NK-92 (cell line): ENCODE data around the gene GRM5.

Experiments
- DNase-seq: peaks from one replicate; lab custom pipeline; 2025; ENCODE audit not compliant: unreplicated experiment; lab: John Stamatoyannopoulos, UW

Gene GRM5

GRCh38 chr11:88620568-88621130 is 445.1 kb downstream of the GRM5 start:
- DNase-seq, result no peak

DNA sequence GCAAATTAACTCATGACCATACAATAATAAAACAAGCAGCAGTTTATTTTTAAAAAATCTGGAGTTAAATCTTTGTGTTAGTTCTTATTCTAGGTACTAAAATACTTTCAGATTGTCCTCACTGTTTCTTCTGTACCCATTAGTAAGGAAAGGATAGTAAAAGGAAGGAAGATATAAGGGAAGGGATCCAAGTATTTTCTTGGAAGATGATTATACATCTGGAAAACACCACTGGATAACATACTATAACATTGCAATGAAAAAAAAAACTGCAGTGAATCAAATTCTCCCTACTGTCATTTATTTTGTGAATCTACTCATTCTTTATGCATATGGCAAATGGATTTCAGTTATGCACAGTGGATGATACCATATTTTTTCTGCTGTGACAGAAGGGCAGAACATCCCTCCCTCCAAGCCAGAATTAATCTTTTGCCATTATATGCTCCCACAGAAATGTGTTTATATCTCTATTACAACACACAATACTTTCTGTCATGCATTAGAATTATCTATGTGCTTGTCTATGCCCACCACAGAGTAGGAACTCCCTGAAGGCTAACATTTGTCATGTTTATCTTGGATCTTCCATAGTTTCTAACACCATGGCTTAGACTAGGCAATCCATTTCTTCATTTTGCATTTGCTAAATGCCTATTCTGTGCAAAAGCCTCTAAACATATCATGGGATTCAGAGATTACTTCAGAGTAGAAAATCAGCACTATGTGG is 446.0 kb downstream of the GRM5 start:
- DNase-seq, result no peak

DNA sequence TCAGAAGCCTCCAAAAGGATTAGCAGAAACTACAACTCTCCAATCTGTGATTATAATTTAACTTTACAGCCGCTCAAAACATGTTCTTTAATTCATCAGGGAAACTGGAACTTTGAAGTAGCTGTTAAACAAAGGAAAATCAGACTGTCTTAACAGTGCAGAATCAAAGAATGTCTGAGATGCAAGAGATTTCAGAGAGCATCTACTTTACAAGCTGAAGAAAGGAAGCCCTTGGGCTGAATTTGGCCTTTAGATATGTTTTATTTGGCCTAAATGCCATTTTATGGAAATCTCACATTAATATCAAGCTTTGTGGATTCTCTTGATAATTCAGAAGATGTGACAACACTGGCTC is 446.7 kb downstream of the GRM5 start:
- DNase-seq, result no peak

DNA sequence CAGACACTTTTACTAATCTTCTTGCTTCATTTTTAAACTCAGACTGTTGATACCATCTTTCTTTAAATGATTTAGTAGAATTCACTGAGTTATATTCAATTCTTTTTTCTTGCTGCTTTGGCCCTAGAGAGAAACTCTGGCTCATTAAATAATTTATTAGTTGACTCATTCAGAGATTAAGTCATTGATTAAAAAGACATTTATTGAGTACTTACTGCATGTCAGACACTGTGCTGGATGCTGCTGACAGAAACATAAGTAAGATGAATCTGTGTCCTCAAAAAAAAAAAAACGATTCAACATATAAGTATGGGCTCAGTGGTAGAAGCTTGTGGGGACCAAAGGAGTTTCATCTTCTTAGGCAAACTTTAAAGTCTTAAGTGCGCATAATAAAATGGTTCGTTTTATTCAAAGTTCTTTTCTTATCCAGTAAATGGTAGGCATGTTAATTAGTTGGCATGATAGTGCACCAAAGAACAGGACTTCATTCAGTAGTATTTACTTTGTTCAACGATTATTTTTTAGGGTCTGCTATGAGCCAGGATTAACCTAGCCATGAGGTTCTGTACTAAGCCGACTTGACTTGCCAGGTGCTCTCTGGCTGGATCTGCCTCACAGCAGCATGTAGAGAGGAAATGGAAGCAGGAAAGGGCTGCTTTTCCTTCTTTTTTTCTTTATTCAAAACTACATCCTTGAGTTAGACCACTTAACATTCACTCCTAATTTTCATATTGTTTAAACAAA is 447.3 kb downstream of the GRM5 start:
- DNase-seq, result no peak

DNA sequence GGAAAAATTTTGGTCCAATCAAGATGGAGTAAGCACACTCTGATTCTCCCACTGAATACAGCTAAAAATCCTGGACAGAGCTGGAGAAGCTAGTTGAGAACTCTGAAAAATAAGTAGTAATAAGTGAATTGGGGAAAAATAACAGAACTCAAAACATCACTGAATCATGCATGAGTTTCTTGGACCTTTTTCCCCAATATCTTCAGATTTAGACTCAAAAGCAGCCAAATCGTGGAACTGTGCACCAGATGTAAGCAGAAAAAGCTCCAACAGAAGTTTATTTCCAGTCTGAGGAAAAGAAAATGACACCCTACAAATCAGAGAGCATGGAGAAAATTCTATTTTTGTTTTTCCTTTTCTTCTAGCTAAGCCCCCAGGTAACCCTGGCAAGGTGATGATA is 448.6 kb downstream of the GRM5 start:
- no peak for DNase-seq

GRCh38 chr11:88604260-88604659 is 461.5 kb downstream of the GRM5 start:
- DNase-seq, result no peak

DNA sequence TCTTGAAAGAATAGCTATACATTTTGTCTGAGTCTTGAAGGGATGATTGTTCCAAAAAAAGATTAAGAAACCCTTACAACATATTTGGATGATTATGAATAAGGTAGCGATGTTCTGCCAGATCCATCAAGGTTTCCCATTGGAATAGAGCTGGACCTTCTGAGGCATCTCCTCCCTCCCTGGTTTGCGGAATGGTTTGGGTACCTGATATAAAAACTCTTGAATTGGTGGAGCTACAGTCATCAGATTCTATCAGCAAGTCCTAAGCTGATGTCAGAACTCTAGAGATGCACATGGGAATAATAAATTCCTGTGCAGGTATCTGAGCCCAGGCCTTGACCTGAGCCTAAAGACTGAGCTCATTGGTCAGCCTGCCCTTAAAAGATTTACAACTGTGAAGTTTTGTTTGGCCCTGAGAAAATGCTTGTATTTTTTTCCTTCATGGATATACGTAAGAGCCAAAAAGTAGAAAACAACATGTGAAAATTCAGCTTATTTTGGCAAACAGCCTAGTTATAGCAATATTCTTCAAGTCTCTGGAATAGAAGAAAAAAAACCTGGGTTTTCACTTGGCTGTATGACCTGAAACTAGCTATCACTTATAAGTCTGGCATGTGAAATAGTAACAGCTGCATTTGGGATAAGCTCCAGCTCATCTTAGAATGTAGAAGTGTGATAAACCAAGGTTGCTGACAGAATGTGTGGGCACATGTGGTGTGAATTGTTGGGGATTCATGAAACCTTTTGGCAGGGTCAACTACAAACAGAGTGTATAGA is 462.5 kb downstream of the GRM5 start:
- DNase-seq, result no peak

DNA sequence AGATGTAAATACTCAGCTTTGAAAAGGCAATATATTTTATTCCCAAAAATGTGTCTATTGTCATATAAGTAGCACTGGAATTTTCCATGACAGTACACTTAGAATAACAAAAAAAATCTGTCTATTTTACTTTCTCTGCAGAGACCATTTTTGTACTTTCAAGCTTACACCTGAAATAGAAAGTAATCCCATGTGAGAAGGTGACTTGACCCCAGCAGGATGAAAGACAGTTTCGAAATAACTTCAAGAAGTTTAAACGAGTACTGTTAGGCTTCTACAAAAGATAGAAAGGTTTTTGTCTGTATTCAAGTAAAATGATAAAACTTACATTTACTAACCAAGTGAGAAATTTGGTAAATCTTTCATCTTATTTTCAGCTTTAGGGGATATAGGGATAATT is 468.4 kb downstream of the GRM5 start:
- DNase-seq, result no peak

DNA sequence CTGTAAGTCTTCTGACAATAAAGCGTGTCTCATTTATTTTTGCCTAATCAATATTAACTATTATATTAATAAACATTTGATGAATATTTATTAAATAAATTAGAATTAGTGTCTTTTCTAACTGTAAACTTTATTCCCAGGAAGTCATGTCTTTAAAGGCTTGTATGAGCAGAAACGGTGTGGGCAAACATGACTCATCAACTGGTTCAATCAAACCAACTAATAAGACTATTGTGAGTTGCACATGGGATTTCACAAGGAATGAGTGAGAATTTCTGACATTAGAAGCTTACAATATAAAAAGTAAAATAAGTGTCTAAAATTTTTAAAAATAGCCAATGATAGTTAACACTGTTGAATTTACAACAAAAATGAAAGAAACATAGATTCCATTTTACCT is 469.0 kb downstream of the GRM5 start:
- no peak for DNase-seq

DNA sequence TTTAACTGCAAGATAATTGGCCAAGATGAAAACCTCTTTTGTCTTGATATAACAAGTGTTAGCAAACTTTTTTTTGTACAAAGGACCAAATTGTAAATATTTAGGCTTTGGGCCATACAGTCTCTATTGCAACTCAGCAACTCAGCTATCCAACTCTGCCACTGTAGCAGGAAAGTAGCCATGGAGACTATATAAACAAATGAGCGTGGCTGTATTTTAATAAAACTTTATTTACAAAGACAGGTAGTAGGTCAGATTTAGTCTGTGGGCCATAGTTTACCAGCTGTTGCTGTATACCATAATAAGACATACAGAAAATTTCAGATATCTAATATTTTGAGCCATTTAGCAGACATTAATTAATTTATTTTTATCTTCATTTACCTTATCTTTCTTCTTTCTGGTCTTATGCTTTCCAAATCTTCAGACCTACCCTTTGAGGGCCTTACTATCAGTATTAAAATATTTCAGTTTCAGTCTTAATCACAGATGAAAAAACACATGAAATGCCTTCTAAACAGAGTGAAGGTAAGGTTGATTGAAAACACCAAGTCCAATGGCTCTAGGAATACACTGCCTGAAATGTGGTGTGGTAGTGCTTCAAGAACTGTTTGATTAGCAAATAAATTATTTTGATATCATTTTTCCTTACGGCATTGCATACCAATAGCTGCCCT is 471.4 kb downstream of the GRM5 start:
- no peak for DNase-seq

DNA sequence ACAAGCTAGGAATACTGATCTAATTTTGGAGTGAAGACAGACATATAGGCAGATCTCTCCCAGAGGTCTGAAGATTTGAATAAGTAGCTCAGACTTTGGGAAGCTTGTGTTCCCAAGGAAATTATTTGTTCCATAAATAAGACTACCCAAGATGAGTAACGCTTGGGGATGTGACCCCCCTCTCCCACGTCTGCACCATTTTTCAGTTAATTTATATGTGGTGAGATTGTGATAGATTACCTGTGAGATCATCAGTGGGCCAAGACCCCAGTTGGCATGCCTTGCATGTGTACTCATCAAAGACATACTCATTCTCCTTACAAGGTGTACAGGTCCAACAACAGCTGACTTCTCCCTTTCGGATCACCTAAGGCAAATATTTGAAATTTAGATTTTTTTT is 475.4 kb downstream of the GRM5 start:
- DNase-seq, result no peak

GRCh38 chr11:88583251-88583650 is 482.5 kb downstream of the GRM5 start:
- no peak for DNase-seq

DNA sequence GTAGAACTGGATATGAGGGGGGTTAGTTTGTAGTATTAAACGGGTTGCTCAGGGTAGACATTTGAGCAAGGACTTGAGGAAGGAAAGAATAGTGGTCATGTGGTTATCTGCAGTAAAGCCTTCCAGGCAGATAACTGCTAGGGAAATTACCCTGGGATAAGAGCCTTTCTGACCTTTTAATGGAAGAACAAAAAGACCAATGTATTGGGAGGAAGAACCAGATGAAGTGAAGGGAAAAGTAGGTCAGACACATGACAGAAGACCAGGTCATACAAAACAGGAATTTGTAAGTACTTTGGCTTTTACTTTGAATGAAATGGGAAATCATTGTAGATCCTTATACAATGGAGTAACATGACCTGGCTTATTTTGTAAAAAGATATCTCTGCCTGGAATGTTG is 486.3 kb downstream of the GRM5 start:
- no peak for DNase-seq

DNA sequence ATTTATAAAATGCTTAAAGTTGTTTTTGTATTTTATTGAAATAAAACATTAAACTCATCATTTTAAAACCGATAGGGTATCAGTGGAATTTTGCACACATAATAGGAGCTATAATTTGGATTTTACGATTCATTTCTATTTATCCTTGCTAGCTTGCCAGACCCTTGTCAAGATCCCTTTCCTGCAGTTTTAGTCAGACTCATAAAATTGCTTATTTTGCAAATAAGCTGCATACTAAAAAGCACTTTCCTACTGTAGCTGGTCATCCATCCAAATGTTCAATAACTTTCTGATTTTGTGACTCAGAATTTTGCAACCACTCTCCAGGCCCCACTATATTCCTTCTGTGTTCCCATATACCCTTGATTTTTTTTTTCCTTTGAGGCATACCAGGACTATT is 489.0 kb downstream of the GRM5 start:
- DNase-seq, result no peak

DNA sequence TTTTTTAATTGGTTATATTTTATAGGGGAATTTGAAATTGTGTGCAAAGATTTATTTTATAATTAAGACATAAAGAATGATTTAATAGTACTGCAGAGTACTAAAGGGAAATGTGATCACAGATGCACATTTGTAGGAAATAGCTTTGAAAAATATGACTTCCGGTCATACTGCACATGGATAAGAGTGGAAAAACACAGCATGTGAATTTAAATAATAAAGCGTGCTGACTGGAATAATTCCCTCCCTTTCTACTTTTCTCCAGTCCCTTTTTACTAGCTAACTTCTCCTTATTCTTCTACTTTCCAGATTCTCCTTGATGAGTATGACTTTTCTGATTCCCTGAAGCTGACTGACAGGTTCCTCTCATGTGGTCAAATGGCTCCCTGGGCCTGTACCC is 489.9 kb downstream of the GRM5 start:
- DNase-seq, result no peak

DNA sequence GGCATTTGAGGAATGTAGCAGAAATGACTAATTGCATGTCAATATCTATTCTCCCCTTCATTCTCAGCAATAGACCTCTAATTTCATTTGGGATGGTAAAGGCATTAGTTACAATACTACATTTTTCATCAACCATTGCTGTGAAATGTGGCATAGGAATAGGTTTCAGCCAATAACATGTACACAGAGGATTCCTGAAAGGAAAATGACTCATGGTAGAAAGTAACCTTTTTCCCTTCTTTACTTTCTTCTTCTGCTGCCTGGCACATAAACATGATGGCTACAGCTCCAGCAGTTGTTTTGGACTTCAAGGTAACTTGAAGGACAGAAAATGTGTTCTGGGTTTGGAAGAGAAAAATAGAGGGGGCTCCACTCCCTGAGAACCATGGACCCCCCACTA is 496.4 kb downstream of the GRM5 start:
- DNase-seq, result no peak

GRCh38 chr11:88555829-88556202 is 510.0 kb downstream of the GRM5 start:
- DNase-seq, result no peak

DNA sequence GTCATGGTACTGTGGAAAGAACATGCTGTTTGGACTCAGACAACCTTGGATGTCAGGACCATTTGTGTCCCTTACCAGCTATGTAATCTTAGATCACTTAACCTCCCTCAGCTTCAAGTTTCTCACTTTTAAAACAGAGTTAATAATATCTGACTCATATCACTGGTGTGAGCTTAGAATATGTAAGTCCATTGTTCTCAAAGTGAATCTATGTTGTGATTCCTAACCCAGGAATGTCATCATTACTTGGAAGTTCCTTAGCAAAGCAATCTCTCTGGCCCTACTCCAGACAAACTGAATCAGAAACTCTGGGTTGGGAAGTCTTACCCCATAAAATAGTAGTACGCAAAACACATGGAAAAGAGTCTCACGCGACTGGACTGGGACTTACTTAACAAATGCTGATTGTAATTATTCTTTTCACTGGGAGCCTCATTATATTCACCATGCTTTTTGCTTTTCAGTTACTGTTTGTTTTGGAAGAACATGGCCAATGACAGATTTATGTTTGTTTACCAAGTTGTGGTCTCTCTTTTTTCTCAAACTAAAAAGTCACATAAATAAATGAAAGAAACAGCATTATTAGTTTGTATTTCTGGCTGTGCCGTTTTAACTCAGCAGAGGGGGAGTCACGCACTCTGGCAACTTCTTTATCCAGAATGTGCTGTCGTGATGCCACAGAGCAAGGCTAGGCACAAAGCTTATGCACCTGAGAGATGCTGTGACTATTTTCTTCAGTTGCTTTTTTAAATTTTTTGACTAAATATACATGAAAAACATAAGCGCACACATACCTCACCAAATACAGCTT is 510.6 kb downstream of the GRM5 start:
- DNase-seq, result no peak

DNA sequence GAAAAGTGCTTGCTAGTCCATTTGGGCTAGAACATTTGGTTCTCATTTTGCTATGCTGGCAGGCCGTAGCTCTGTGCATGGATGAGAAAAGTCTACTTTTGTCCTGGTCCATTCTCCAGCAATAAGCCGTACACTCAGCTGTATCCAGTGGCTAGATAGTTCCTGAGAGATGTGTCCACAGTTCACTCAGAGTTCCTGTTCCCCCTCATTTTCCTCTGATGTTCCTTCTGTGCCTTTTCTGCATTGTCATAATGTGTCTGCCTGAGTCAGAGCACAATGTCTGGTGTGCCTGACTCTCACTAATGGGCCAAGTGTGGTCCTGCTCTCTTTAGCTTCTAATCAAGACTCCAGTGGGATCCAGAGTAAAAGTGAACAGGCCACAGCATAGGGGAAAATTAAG is 512.6 kb downstream of the GRM5 start:
- no peak for DNase-seq

DNA sequence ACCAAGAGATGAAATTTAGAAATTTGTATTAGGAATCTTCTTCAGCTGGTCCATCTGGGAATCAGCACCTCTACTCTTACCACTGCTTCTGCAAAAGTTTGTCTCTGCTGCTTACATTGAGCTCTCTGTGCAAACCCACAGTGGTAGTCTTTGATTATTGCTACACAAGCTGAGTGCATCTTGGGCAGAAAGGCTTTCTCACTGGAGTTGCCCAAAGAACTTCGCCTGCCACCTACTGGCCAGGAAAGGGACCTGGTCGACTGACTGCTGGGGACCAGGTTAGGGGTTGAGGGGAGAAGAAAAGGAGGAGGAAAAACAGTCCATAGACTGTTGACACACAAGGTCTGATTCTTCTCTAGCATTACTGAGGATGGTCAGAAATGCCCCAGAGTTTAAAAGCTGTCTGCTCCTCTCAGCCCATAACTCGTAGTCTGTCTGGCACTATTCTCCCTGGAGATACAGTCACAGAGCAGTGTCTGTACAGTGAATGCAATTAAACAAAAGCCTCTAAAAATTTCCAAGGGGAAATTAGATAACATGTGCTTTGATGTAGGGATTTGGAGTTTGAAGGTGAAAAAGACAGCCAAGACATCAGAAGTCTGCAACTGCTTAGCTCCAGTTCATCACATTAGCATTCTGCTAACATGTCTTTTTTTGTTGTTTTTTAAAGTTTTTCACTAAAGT is 513.3 kb downstream of the GRM5 start:
- no peak for DNase-seq
